Ascending aorta (tissue), 2 donors: ENCODE results near the gene P4HA3. TPM values are rescaled to one million over a fixed set of nuclear protein-coding genes. Genes with fewer than 3 reads are reported as not detected.

Source experiments
- DNase-seq, 2 donors: peaks; one replicate each; pipeline ENCODE4 v3.0.0-alpha.2; 2019; ENCODE audit warnings: low spot score in 2 of 2
- H3K27ac ChIP-seq, 2 donors: fragments of 200-600 bp; sonication (generic); one replicate each; pipeline ENCODE4 v1.5.1; 2016 to 2017; ENCODE audit warnings: mild to moderate bottlenecking in 1 of 2
- H3K27me3 ChIP-seq: fragments of 200-600 bp; sonication (generic); one replicate; pipeline ENCODE4 v1.5.1; 2017
- H3K36me3 ChIP-seq, 2 donors: fragments of 200-600 bp; sonication (generic); one replicate each; pipeline ENCODE4 v1.5.1; 2016
- H3K4me1 ChIP-seq, 2 donors: fragments of 200-600 bp; sonication (generic); one replicate each; pipeline ENCODE4 v1.5.1; 2016 to 2017; ENCODE audit warnings: mild to moderate bottlenecking in 1 of 2
- H3K4me3 ChIP-seq, 2 donors: fragments of 200-600 bp; sonication (generic); one replicate each; pipeline ENCODE4 v1.5.1; 2016 to 2017; ENCODE audit warnings: mild to moderate bottlenecking in 1 of 2
- H3K9me3 ChIP-seq, 2 donors: fragments of 200-600 bp; sonication (generic); one replicate each; pipeline ENCODE4 v1.5.1; 2016
- intact Hi-C: fragments of 100-400 bp; cut with DNase I; formaldehyde crosslinking; loops from one replicate; pipeline ENCODE4 v1.15.1; 2023
- total RNA-seq: library from RNA; depleted of rRNA; stranded (reverse); fragments of >200 nt; gene quantifications from one replicate; pipeline ENCODE4 v1.1.0, GENCODE V29; 2016
- TF ChIP-seq, protein P1 (sequence below), 3 experiments: fragments of 200-600 bp in 2 of 3; fragments of 450-650 bp in 1 of 3; sonication (generic) in 2 of 3; IDR thresholded peaks; one replicate each; pipeline ENCODE4 v1.5.1; 2016 to 2019; ENCODE audit warnings: antibody characterized with exemption in 3 of 3, mild to moderate bottlenecking in 1 of 3, moderate library complexity in 1 of 3

Gene P4HA3
- total RNA-seq, 1 donor from 2014 or later, result 2.1 TPM

DNA sequence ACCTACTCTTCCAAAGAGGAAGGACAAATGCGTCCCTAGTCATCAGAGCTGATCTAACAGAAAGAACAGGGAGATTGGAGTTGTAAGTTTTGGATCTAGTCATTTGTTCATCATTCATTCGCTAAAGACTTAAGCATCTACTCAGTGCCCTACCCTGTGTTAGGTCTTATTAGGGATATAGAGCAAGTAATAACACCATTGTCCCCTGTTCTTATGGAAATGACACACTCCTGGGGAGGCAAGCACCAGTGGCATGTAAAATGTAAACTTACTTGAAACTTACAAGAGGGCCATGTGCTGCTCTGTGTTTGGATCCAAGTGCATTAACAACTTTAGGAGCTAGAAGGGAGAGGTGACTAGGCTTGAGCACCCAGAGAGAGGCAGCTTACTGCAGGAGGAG is 61.9 kb downstream of the P4HA3 start:
- H3K27ac ChIP-seq, result no peak overlapping the region
- peaks cover 30 to 79% of the 10 kb centered on the region in 2 donors for H3K36me3 ChIP-seq
- H3K4me1 ChIP-seq, result no peaks in the 10 kb centered on the region
- H3K9me3 ChIP-seq, result no peaks in the 10 kb centered on the region
- TF ChIP-seq, protein P1, sequence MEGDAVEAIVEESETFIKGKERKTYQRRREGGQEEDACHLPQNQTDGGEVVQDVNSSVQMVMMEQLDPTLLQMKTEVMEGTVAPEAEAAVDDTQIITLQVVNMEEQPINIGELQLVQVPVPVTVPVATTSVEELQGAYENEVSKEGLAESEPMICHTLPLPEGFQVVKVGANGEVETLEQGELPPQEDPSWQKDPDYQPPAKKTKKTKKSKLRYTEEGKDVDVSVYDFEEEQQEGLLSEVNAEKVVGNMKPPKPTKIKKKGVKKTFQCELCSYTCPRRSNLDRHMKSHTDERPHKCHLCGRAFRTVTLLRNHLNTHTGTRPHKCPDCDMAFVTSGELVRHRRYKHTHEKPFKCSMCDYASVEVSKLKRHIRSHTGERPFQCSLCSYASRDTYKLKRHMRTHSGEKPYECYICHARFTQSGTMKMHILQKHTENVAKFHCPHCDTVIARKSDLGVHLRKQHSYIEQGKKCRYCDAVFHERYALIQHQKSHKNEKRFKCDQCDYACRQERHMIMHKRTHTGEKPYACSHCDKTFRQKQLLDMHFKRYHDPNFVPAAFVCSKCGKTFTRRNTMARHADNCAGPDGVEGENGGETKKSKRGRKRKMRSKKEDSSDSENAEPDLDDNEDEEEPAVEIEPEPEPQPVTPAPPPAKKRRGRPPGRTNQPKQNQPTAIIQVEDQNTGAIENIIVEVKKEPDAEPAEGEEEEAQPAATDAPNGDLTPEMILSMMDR (IDR thresholded peaks at IDR 0.05), result no peak
- intact Hi-C loops, result no loop called here
- no peak for DNase-seq
- no peaks in the 10 kb centered on the region for H3K27me3 ChIP-seq
- H3K4me3 ChIP-seq, result no peak overlapping the region

DNA sequence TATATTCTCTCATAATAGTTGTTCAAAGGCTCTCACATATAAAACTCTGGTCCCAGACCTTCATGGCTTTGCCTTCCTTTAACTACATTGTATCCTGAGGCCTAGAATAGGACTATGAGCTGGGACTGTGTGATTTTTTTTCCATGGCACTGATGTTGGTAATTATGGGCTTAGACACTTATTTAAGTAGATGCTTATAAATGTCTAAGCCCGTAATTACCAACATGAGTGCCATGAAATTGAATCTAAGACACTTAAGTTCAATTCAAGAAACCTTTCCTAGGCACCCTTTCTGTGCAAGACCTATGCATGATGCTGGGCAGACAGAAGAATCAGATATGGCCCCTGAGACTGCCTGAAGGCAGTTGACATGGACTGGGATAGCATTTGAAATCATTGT is 63.0 kb downstream of the P4HA3 start:
- no peaks in the 10 kb centered on the region for H3K9me3 ChIP-seq
- no peak for DNase-seq
- no peaks in the 10 kb centered on the region for H3K4me1 ChIP-seq
- H3K27me3 ChIP-seq, result no peaks in the 10 kb centered on the region
- peaks cover 30 to 70% of the 10 kb centered on the region in 2 donors for H3K36me3 ChIP-seq
- no peak overlapping the region for H3K4me3 ChIP-seq
- TF ChIP-seq, protein P1 (IDR thresholded peaks at IDR 0.05), result no peak
- H3K27ac ChIP-seq, result no peak overlapping the region
- intact Hi-C loops, result no loop called here

DNA sequence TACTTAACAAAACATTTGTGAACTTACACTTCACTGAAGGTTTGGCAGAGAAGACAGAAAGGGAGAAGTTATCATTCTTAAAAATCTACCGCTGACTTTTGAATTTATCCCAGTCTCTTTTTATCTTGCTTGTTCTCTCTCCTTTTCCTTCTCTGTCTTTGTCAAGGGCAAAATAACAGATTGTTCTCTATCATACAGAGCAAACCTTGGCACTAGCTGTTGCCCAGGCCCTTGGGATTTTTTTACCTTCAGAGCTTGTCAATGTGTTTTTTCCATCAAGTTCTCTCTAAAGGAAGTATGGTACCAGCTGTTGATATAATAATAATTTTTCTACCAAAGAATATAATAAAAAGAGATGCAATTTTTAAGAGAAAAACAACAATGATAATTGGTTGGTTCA is 73.2 kb downstream of the P4HA3 start:
- Histone ChIP-seq H3K27ac (no peak overlapping the region), H3K4me1 (no peaks in the 10 kb centered on the region), H3K36me3 (peaks cover 25 to 51% of the 10 kb centered on the region in 2 donors), H3K27me3 (no peaks in the 10 kb centered on the region), H3K9me3 (no peaks in the 10 kb centered on the region), H3K4me3 (no peak overlapping the region)
- no peak for DNase-seq
- TF ChIP-seq, protein P1 (IDR thresholded peaks at IDR 0.05), result no peak
- intact Hi-C loops, result no loop called here

DNA sequence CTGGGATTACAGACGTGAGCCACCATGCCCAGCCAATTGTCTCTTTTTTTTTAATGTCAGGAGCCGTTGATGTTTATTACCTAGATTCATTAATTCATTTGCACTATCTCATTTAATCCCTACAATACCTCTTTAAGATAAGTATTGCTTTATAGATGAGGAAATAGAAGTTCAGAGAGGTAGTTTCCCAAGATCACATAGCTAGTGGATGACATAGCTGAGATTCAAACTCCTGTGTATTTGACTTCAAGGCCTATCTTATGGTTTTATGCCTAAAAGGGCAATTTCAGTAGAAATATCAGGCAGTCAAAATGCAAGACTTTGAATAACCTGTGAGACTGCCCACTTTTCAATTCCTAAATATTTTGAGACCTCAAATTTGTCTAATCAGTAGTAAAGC is 73.9 kb downstream of the P4HA3 start:
- no peak for DNase-seq
- Histone ChIP-seq H3K27ac (no peak overlapping the region), H3K36me3 (peaks cover 25 to 51% of the 10 kb centered on the region in 2 donors), H3K4me3 (no peak overlapping the region), H3K9me3 (no peaks in the 10 kb centered on the region), H3K4me1 (no peaks in the 10 kb centered on the region), H3K27me3 (no peaks in the 10 kb centered on the region)
- intact Hi-C loops, result no loop called here
- TF ChIP-seq, protein P1 (IDR thresholded peaks at IDR 0.05), result no peak

DNA sequence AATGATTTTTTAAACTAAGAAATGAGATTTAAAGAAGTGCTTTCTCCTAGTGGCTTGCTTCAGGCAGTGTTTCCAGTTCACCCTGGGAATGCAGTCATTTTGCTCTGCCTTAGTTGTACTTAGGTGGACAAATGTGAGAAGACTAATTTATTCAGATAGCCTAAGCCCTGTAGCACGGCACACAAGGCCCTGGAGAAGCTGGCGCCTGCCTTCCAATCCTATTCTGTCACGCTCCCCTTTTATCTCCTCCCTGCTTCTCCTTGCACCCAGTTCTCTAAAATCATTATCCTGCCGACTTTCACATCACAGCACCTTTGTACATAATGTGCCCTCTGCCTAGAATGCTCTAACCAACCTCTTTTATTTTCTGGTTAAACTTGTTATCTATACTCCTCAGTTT is 76.3 kb downstream of the P4HA3 start:
- H3K27ac ChIP-seq, result no peak overlapping the region
- H3K36me3 ChIP-seq, result peaks cover 31 to 56% of the 10 kb centered on the region in 2 donors
- H3K4me1 ChIP-seq, result no peaks in the 10 kb centered on the region
- H3K27me3 ChIP-seq, result no peaks in the 10 kb centered on the region
- TF ChIP-seq, protein P1 (IDR thresholded peaks at IDR 0.05), result no peak
- intact Hi-C loops, result no loop called here
- no peak for DNase-seq
- H3K9me3 ChIP-seq, result no peaks in the 10 kb centered on the region
- no peak overlapping the region for H3K4me3 ChIP-seq

DNA sequence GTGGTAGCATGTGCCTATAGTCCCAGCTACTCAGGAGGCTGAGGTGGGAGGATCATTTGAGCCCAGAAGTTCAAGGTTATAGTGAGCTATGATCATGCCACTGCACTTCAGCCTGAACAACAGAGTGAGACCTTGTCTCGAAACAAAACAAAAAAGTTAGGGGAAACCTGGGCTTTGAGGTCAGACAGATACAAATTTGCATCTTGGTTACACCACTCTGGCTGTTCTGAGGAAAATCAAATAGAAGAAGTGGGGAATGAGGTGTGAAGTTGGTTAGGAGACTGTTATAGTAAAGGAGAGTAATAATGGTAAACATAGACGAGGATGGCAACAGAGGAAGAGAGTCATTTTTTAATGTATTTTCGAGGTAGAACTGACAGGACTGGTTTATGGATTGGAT is 77.8 kb downstream of the P4HA3 start:
- intact Hi-C loops, result no loop called here
- no peaks in the 10 kb centered on the region for H3K4me1 ChIP-seq
- H3K36me3 ChIP-seq, result peaks cover 22 to 43% of the 10 kb centered on the region in 2 donors
- TF ChIP-seq, protein P1 (IDR thresholded peaks at IDR 0.05), result no peak
- H3K4me3 ChIP-seq, result no peak overlapping the region
- H3K9me3 ChIP-seq, result no peaks in the 10 kb centered on the region
- no peak overlapping the region for H3K27ac ChIP-seq
- DNase-seq, result no peak
- no peaks in the 10 kb centered on the region for H3K27me3 ChIP-seq
